HEK293 (cell line): ENCODE measurements around the gene TMEM240.

Experiments used
- KLF10 ChIP-seq: fragments of 450-650 bp; IDR thresholded peaks from 2 replicates; pipeline ENCODE4 v1.5.1; 2018; ENCODE audit warnings: missing biosample characterization, mild to moderate bottlenecking, missing genetic modification characterization
- ZNF610 ChIP-seq: fragments of 450-650 bp; formaldehyde crosslinking; IDR thresholded peaks from 2 replicates; pipeline ENCODE4 v1.5.1; 2016; ENCODE audit warnings: missing biosample characterization, missing genetic modification characterization, borderline replicate concordance
- ZNF837 ChIP-seq: fragments of 450-650 bp; formaldehyde crosslinking; IDR thresholded peaks from 2 replicates; pipeline ENCODE4 v1.5.1; 2016; ENCODE audit warnings: missing biosample characterization, missing genetic modification characterization
- TF ChIP-seq, protein P1 (sequence below): fragments of 450-650 bp; formaldehyde crosslinking; IDR thresholded peaks from 2 replicates; pipeline ENCODE4 v1.5.1; 2016; ENCODE audit warnings: missing biosample characterization, missing genetic modification characterization
- TF ChIP-seq, protein P2 (sequence below): fragments of 450-650 bp; IDR thresholded peaks from 2 replicates; pipeline ENCODE4 v1.5.1; 2018; ENCODE audit warnings: missing biosample characterization, mild to moderate bottlenecking, missing genetic modification characterization

DNA sequence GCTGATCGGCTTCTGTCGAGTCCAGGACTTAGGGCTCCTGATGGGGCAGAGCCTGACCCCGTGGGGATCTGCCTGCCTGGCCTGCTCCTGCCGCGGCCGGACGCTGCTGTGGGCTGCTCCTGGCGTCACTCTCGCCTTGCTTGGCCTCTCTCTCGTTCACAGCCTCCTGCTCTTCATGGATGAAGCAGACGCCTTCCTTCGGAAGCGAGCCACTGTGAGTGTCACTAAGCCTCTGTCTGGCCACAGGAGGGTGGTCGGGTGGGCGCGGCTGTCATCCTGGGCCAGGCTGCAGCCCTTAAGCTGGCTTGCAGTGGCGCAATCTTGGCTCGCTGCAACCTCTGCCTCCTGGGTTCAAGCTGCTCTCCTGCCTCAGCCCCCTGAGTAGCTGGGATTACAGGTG, 52.7 kb downstream of the TMEM240 start:
- TF ChIP-seq, protein P1, sequence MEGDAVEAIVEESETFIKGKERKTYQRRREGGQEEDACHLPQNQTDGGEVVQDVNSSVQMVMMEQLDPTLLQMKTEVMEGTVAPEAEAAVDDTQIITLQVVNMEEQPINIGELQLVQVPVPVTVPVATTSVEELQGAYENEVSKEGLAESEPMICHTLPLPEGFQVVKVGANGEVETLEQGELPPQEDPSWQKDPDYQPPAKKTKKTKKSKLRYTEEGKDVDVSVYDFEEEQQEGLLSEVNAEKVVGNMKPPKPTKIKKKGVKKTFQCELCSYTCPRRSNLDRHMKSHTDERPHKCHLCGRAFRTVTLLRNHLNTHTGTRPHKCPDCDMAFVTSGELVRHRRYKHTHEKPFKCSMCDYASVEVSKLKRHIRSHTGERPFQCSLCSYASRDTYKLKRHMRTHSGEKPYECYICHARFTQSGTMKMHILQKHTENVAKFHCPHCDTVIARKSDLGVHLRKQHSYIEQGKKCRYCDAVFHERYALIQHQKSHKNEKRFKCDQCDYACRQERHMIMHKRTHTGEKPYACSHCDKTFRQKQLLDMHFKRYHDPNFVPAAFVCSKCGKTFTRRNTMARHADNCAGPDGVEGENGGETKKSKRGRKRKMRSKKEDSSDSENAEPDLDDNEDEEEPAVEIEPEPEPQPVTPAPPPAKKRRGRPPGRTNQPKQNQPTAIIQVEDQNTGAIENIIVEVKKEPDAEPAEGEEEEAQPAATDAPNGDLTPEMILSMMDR (tag by site-specific recombination), result no peak
- TF ChIP-seq KLF10, result no peak
- TF ChIP-seq, protein P2, sequence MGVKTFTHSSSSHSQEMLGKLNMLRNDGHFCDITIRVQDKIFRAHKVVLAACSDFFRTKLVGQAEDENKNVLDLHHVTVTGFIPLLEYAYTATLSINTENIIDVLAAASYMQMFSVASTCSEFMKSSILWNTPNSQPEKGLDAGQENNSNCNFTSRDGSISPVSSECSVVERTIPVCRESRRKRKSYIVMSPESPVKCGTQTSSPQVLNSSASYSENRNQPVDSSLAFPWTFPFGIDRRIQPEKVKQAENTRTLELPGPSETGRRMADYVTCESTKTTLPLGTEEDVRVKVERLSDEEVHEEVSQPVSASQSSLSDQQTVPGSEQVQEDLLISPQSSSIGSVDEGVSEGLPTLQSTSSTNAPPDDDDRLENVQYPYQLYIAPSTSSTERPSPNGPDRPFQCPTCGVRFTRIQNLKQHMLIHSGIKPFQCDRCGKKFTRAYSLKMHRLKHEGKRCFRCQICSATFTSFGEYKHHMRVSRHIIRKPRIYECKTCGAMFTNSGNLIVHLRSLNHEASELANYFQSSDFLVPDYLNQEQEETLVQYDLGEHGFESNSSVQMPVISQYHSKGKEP (tag by site-specific recombination), result no peak
- no peak for TF ChIP-seq ZNF610
- TF ChIP-seq ZNF837 (tag by site-specific recombination), result no peak
